Measurements from ENCODE around the gene AVPI1.
A peak's percentile ranks its signal among the peaks of the same experiment; 100 is the strongest.

The AVPI1 gene

DNA sequence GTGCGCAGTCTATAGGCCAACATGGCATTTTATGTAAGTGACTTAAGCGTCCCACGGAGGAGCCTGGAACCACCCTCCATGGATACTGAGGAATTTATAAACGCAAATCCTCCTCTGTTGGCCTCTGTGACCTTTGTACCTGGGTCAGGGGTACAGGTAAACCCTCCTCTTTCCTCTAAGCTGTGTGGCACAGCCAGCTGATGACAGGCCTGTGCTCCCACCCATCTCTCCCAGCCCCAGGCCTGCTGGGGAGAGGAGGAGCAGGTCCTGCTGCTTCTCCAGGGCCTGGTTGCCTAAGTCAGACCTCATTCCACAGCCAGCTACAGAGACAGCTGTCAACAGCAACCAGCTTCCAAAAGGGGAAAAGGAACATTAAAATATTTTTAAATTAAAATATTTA, 5.0 kb downstream of the AVPI1 start:
- TF ChIP-seq, protein P1, sequence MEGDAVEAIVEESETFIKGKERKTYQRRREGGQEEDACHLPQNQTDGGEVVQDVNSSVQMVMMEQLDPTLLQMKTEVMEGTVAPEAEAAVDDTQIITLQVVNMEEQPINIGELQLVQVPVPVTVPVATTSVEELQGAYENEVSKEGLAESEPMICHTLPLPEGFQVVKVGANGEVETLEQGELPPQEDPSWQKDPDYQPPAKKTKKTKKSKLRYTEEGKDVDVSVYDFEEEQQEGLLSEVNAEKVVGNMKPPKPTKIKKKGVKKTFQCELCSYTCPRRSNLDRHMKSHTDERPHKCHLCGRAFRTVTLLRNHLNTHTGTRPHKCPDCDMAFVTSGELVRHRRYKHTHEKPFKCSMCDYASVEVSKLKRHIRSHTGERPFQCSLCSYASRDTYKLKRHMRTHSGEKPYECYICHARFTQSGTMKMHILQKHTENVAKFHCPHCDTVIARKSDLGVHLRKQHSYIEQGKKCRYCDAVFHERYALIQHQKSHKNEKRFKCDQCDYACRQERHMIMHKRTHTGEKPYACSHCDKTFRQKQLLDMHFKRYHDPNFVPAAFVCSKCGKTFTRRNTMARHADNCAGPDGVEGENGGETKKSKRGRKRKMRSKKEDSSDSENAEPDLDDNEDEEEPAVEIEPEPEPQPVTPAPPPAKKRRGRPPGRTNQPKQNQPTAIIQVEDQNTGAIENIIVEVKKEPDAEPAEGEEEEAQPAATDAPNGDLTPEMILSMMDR (IDR thresholded peaks at IDR 0.05; ENCODE audit: poor library complexity, severe bottlenecking): no peak
- Histone ChIP-seq H3K9me3 (ENCODE audit: severe bottlenecking) (no peaks in the 10 kb centered on the region), H3K4me3 (ENCODE audit: severe bottlenecking) (no peak overlapping the region), H3K4me1 (ENCODE audit: insufficient read depth, poor library complexity, severe bottlenecking) (peaks cover 9% of the 10 kb centered on the region), H3K27me3 (ENCODE audit: insufficient read depth, poor library complexity, severe bottlenecking) (no peaks in the 10 kb centered on the region), H3K36me3 (ENCODE audit: low read depth) (peaks cover 80% of the 10 kb centered on the region), H3K27ac (ENCODE audit: poor library complexity, severe bottlenecking) (peak overlapping the region; percentile 86)
- no peak for DNase-seq (ENCODE audit: low spot score)
- ATAC-seq (ENCODE audit: low read depth): no peak

DNA sequence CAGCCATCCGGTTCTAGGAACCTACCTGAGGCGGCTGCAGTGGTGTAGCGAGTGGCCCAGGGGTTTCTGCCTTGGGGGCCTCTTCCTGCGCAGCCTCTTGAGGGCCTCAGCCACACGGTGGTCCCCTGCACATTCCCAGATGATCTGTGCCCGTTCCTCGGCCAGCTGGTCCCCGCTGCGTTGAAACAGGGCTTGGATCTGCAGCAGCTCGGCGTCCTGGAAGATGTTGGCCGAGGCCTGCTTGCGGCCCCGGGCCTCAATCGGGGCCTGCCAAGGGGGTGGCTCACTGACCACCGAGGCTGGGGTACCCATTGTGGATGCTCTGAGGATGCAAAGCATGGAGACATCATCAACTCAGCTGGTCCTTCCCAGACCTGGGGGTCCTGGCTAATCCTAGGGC, 7.4 kb downstream of the AVPI1 start:
- H3K27me3 ChIP-seq (ENCODE audit: insufficient read depth, poor library complexity, severe bottlenecking): no peaks in the 10 kb centered on the region
- H3K27ac ChIP-seq (ENCODE audit: poor library complexity, severe bottlenecking): no peak overlapping the region
- TF ChIP-seq, protein P1 (IDR thresholded peaks at IDR 0.05; ENCODE audit: poor library complexity, severe bottlenecking): no peak
- no peak overlapping the region for H3K4me3 ChIP-seq (ENCODE audit: severe bottlenecking)
- ATAC-seq (ENCODE audit: low read depth): no peak
- no peaks in the 10 kb centered on the region for H3K9me3 ChIP-seq (ENCODE audit: severe bottlenecking)
- peaks cover 6% of the 10 kb centered on the region for H3K4me1 ChIP-seq (ENCODE audit: insufficient read depth, poor library complexity, severe bottlenecking)
- peaks cover 86% of the 10 kb centered on the region for H3K36me3 ChIP-seq (ENCODE audit: low read depth)
- DNase-seq (ENCODE audit: low spot score): no peak

DNA sequence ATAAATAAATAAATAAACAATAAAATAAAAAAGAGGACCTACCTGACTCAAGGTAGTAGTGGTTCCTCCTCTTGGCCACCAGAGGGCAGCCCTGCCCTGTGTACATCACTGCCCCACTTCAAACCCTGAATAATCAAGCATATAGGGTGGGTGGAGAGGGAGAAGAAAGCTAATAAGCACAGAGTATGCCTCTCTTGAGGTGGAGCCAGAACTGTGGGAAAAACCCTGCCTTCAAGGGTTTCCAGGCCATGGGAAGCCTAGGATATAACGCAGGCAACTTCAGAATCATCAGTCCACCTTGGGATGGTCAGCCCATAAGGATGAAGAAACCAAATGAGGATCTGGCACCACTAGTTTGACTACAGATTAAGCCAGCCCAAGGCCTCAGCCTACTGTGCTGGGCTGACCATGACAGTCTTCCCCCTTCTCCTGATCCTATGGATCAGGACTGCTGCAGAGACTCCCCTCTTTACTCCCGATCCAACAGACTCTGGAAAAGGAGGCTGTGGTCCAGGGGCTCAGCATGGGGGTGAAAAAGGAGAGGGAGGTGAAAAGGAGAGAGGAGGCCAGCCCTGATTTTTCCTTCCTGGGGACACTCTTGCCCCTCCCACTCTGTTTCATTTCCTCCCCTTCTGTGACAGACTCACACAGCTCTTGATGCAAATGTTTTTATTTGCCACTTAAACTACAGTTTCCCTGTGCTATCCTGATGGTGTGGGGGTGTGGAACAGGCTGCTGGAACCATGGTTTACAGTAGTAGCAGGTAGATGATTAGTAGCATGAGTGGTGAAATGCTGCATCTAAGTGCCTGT, 10.1 kb downstream of the AVPI1 start:
- peak; percentile 67 for ATAC-seq (ENCODE audit: low read depth)
- TF ChIP-seq, protein P1 (IDR thresholded peaks at IDR 0.05; ENCODE audit: poor library complexity, severe bottlenecking): peak; percentile 92
- Histone ChIP-seq H3K36me3 (ENCODE audit: low read depth) (peaks cover 92% of the 10 kb centered on the region), H3K27me3 (ENCODE audit: insufficient read depth, poor library complexity, severe bottlenecking) (no peaks in the 10 kb centered on the region), H3K4me3 (ENCODE audit: severe bottlenecking) (no peak overlapping the region), H3K4me1 (ENCODE audit: insufficient read depth, poor library complexity, severe bottlenecking) (peaks cover 5% of the 10 kb centered on the region), H3K27ac (ENCODE audit: poor library complexity, severe bottlenecking) (peak overlapping the region; percentile 19), H3K9me3 (ENCODE audit: severe bottlenecking) (no peaks in the 10 kb centered on the region)
- no peak for DNase-seq (ENCODE audit: low spot score)

DNA sequence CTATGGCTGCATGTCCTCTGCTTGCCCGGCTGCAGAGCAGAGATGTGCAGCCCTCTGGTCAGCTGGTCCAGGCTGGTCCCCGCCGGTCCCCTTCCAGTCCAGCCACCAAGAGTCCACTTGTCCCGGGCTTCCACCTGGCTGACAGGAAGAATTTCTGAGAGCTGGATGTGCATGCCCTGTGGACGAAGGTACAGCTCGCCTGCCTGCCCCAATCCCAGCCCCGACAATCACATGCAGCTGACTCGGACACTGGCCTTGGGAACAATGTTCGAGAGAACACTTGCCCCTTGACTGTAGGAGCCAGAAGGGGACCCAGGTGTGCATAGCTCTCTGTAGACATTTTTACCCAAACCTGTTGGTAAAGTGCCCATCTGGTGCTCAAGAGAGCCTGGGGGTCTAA, 11.8 kb downstream of the AVPI1 start:
- ATAC-seq (ENCODE audit: low read depth): no peak
- H3K36me3 ChIP-seq (ENCODE audit: low read depth): peaks cover 92% of the 10 kb centered on the region
- H3K4me1 ChIP-seq (ENCODE audit: insufficient read depth, poor library complexity, severe bottlenecking): peaks cover 5% of the 10 kb centered on the region
- no peak overlapping the region for H3K27ac ChIP-seq (ENCODE audit: poor library complexity, severe bottlenecking)
- H3K9me3 ChIP-seq (ENCODE audit: severe bottlenecking): no peaks in the 10 kb centered on the region
- TF ChIP-seq, protein P1 (IDR thresholded peaks at IDR 0.05; ENCODE audit: poor library complexity, severe bottlenecking): no peak
- no peaks in the 10 kb centered on the region for H3K27me3 ChIP-seq (ENCODE audit: insufficient read depth, poor library complexity, severe bottlenecking)
- no peak for DNase-seq (ENCODE audit: low spot score)
- no peak overlapping the region for H3K4me3 ChIP-seq (ENCODE audit: severe bottlenecking)
